GM19395 (cell line): Measurements from ENCODE around the gene TTLL5.

Experiments used
- ATAC-seq: cut with Tn5 transposase; IDR thresholded peaks from one replicate; pipeline ENCODE4 v1.9.1; 2021; ENCODE audit warnings: mild to moderate bottlenecking, moderate library complexity; ENCODE audit not compliant: unreplicated experiment

The TTLL5 gene

GRCh38 chr14:75944607-75945241, 283.7 kb downstream of the TTLL5 start:
- no peak for ATAC-seq

- ATAC-seq = no peak
Observed at GRCh38 chr14:75946785-75947184, 285.7 kb downstream of the TTLL5 start.

GRCh38 chr14:75952489-75952888, 291.4 kb downstream of the TTLL5 start:
- ATAC-seq = no peak

- no peak for ATAC-seq
Observed at GRCh38 chr14:75959031-75959430, 298.0 kb downstream of the TTLL5 start.

GRCh38 chr14:75960231-75960630, 299.2 kb downstream of the TTLL5 start:
- peak; percentile 84 for ATAC-seq

- ATAC-seq = no peak
Observed at GRCh38 chr14:75961662-75962061, 300.6 kb downstream of the TTLL5 start.

GRCh38 chr14:75967866-75968265, 306.8 kb downstream of the TTLL5 start:
- ATAC-seq = no peak

- no peak for ATAC-seq
Observed at GRCh38 chr14:75968456-75968855, 307.4 kb downstream of the TTLL5 start.

GRCh38 chr14:75969126-75969525, 308.1 kb downstream of the TTLL5 start:
- no peak for ATAC-seq

GRCh38 chr14:75969891-75970290, 308.8 kb downstream of the TTLL5 start:
- ATAC-seq = no peak

- ATAC-seq = no peak
Observed at GRCh38 chr14:75970989-75971388, 309.9 kb downstream of the TTLL5 start.

- ATAC-seq = no peak
Observed at GRCh38 chr14:75971509-75971908, 310.5 kb downstream of the TTLL5 start.

- no peak for ATAC-seq
Observed at GRCh38 chr14:75972801-75973421, 311.9 kb downstream of the TTLL5 start.

GRCh38 chr14:75976826-75977581, 316.0 kb downstream of the TTLL5 start:
- no peak for ATAC-seq

GRCh38 chr14:75977582-75977943, 316.5 kb downstream of the TTLL5 start:
- ATAC-seq = no peak

GRCh38 chr14:75978249-75978731, 317.2 kb downstream of the TTLL5 start:
- no peak for ATAC-seq

GRCh38 chr14:75979071-75979571, 318.1 kb downstream of the TTLL5 start:
- no peak for ATAC-seq

- ATAC-seq = no peak
Observed at GRCh38 chr14:75979648-75980565, 318.9 kb downstream of the TTLL5 start.

- no peak for ATAC-seq
Observed at GRCh38 chr14:75980856-75981255, 319.8 kb downstream of the TTLL5 start.

GRCh38 chr14:75981426-75982265, 320.6 kb downstream of the TTLL5 start, which contains the start of gene TGFB3:
Gene TGFB3, minus strand, starts transcription at chr14:75981995. Its CDS starts 1,102 bp downstream, at chr14:75980893.
- ATAC-seq = peak; percentile 50
